GM12865 (cell line): ENCODE measurements around the gene MOB2.

Experiments used
- DNase-seq: peaks from one replicate; pipeline ENCODE4 v3.0.0; 2010; ENCODE audit warnings: low read depth
- H3K4me3 ChIP-seq: 2 replicates; pipeline ENCODE4 v1.5.1; 2011; ENCODE audit warnings: mild to moderate bottlenecking, low read depth, low read length, control low read depth
- CTCF ChIP-seq: IDR thresholded peaks from 2 replicates; pipeline ENCODE4 v1.5.1; 2011; ENCODE audit warnings: low read length, control low read depth, low read depth, inconsistent platforms; ENCODE audit not compliant: insufficient read depth; ENCODE audit errors: missing control alignments

The MOB2 gene

GRCh38 chr11:1476940-1477736 is 9.4 kb downstream of the MOB2 start:
- no peak for DNase-seq
- H3K4me3 ChIP-seq, result no peak overlapping the region
- TF ChIP-seq CTCF, result no peak

GRCh38 chr11:1475841-1476240 is 10.7 kb downstream of the MOB2 start:
- no peak for TF ChIP-seq CTCF
- DNase-seq, result no peak
- H3K4me3 ChIP-seq, result no peak overlapping the region

GRCh38 chr11:1473786-1474185 is 12.8 kb downstream of the MOB2 start:
- no peak for TF ChIP-seq CTCF

GRCh38 chr11:1473011-1473628 is 13.5 kb downstream of the MOB2 start:
- H3K4me3 ChIP-seq, result no peak overlapping the region
- no peak for TF ChIP-seq CTCF
- DNase-seq, result no peak

More at GRCh38 chr11:1473786-1474185, 12.8 kb downstream of the MOB2 start:
- H3K4me3 ChIP-seq, result no peak overlapping the region
- no peak for DNase-seq

- H3K4me3 ChIP-seq, result no peak overlapping the region
- no peak for TF ChIP-seq CTCF
- no peak for DNase-seq
Measured at GRCh38 chr11:1472180-1473005, 14.2 kb downstream of the MOB2 start.

GRCh38 chr11:1471736-1472135 is 14.8 kb downstream of the MOB2 start:
- no peak for DNase-seq
- no peak overlapping the region for H3K4me3 ChIP-seq
- TF ChIP-seq CTCF, result no peak
